PC-9 (cell line): ENCODE measurements around the gene MACC1. TPM values are rescaled to one million over a fixed set of nuclear protein-coding genes. Genes with fewer than 3 reads are reported as not detected.

Experiments used
- BruUV-seq: library from RNA; stranded (reverse); fragments of 400-500 nt; replicated peaks from 2 replicates; lab custom pipeline; 2021; lab: Mats Ljungman, UMichigan
- CTCF ChIA-PET: fragments of 300-600 bp; sonication (Branson Sonifier 250); formaldehyde crosslinking; loops from one replicate; lab custom pipeline; 2022; ENCODE audit warnings: antibody characterized with exemption; lab: Charles Lee
- POLR2A ChIA-PET: fragments of 300-600 bp; sonication (Branson Sonifier 250); formaldehyde crosslinking; loops from one replicate; lab custom pipeline; 2022; ENCODE audit warnings: antibody characterized with exemption; ENCODE audit not compliant: unreplicated experiment; lab: Charles Lee
- DNase-seq, 2 experiments: peaks; one replicate each; pipeline versions ENCODE4 v3.0.0 to v3.0.0-alpha.2; 2015 to 2022; ENCODE audit warnings: mixed read lengths in 1 of 2
- H2AFZ ChIP-seq: fragments of 200-600 bp; sonication (generic); 2 replicates; pipeline ENCODE4 v1.8.1; 2017; ENCODE audit warnings: antibody characterized with exemption
- H3F3A ChIP-seq: fragments of 200-600 bp; sonication (generic); 2 replicates; pipeline ENCODE4 v1.8.1; 2017; ENCODE audit warnings: antibody characterized with exemption, mild to moderate bottlenecking, low read depth; ENCODE audit not compliant: insufficient read depth
- H3K27ac ChIP-seq: fragments of 200-600 bp; sonication (generic); 2 replicates; pipeline ENCODE4 v1.6.1; 2016; ENCODE audit warnings: mixed run types
- H3K27me3 ChIP-seq: fragments of 200-600 bp; sonication (generic); 2 replicates; pipeline ENCODE4 v1.6.1; 2016; ENCODE audit warnings: low read depth, mixed run types; ENCODE audit not compliant: insufficient read depth
- H3K36me3 ChIP-seq: fragments of 200-600 bp; sonication (generic); 2 replicates; pipeline ENCODE4 v1.6.1; 2016; ENCODE audit warnings: low read depth, mixed run types
- H3K4me1 ChIP-seq: fragments of 200-600 bp; sonication (generic); replicated peaks from 2 replicates; pipeline ENCODE4 v1.6.1; 2016; ENCODE audit warnings: mixed run types; ENCODE audit not compliant: insufficient read depth
- H3K4me2 ChIP-seq: fragments of 200-600 bp; sonication (generic); 2 replicates; pipeline ENCODE4 v1.6.1; 2017; ENCODE audit warnings: mixed run types
- H3K4me3 ChIP-seq: fragments of 200-600 bp; sonication (generic); 2 replicates; pipeline ENCODE4 v1.6.1; 2016; ENCODE audit warnings: mixed run types
- H3K79me2 ChIP-seq: fragments of 200-600 bp; sonication (generic); 2 replicates; pipeline ENCODE4 v1.6.1; 2017; ENCODE audit warnings: low read depth, mixed run types
- H3K9me2 ChIP-seq: fragments of 200-600 bp; sonication (generic); 2 replicates; pipeline ENCODE4 v1.8.1; 2017; ENCODE audit warnings: mild to moderate bottlenecking; ENCODE audit not compliant: insufficient read depth
- H3K9me3 ChIP-seq: fragments of 200-600 bp; sonication (generic); 2 replicates; pipeline ENCODE4 v1.8.1; 2016; ENCODE audit warnings: low read depth; ENCODE audit not compliant: insufficient read depth
- H4K20me1 ChIP-seq: fragments of 200-600 bp; sonication (generic); 2 replicates; pipeline ENCODE4 v1.8.1; 2017; ENCODE audit not compliant: insufficient read depth
- CTCF ChIP-seq: fragments of 200-600 bp; sonication (generic); conservative IDR thresholded peaks from 2 replicates; pipeline ENCODE4 v1.6.1; 2017; ENCODE audit warnings: mixed run types, antibody characterized with exemption, mild to moderate bottlenecking, moderate library complexity
- EZH2 ChIP-seq: fragments of 200-600 bp; sonication (generic); IDR thresholded peaks from 2 replicates; pipeline ENCODE4 v1.8.0; 2017; ENCODE audit warnings: antibody characterized with exemption, low read depth
- intact Hi-C: fragments of 100-400 bp; cut with micrococcal nuclease; formaldehyde crosslinking; loops from one replicate; pipeline ENCODE4 v1.10.0; 2022; ENCODE audit not compliant: unreplicated experiment
- total RNA-seq: library from RNA; stranded (reverse); gene quantifications from 2 replicates; pipeline ENCODE4 v1.2.3, GENCODE V29; 2021

The MACC1 gene
- total RNA-seq, 1 experiment from 2014 or later, result 50.8 TPM

- no peak for DNase-seq
- ChIA-PET POLR2A (no interaction called here), CTCF (no interaction called here)
- Histone ChIP-seq H2AFZ (no peak overlapping the region), H3K27ac (no peak overlapping the region), H3K9me3 (no peaks in the 10 kb centered on the region), H4K20me1 (no peaks in the 10 kb centered on the region), H3K4me1 (no peaks in the 10 kb centered on the region), H3K4me3 (no peak overlapping the region), H3K79me2 (no peaks in the 10 kb centered on the region; the same call in 1 of the 2 replicates), H3K27me3 (no peaks in the 10 kb centered on the region), H3K4me2 (no peak overlapping the region), H3K36me3 (peaks cover 29% of the 10 kb centered on the region; the same call in 1 of the 2 replicates), H3F3A (no peaks in the 10 kb centered on the region; the same call in 1 of the 2 replicates), H3K9me2 (no peaks in the 10 kb centered on the region)
- intact Hi-C loops, result loop anchor here (2.0 kb wide), 1 partner anchor 419 kb away; no protein-coding TSS in a partner anchor
- no peak for TF ChIP-seq EZH2
- TF ChIP-seq CTCF, result no peak
- BruUV-seq, result no TSS peak
Measured at GRCh38 chr7:20173828-20174227, 43.4 kb downstream of the MACC1 start.

- H3K36me3 ChIP-seq, result peaks cover 31% of the 10 kb centered on the region; the same call in 1 of the 2 replicates
Measured at GRCh38 chr7:20172736-20173334, 44.3 kb downstream of the MACC1 start.

GRCh38 chr7:20170633-20171032 lies 46.6 kb downstream of the MACC1 start:
- Histone ChIP-seq H3K36me3 (peaks cover 31% of the 10 kb centered on the region; the same call in 1 of the 2 replicates), H3K4me2 (no peak overlapping the region), H3K27me3 (no peaks in the 10 kb centered on the region), H3K79me2 (no peaks in the 10 kb centered on the region), H3F3A (no peaks in the 10 kb centered on the region), H4K20me1 (no peaks in the 10 kb centered on the region), H3K4me3 (no peak overlapping the region), H2AFZ (no peak overlapping the region), H3K9me2 (no peaks in the 10 kb centered on the region), H3K27ac (no peak overlapping the region), H3K9me3 (no peaks in the 10 kb centered on the region), H3K4me1 (no peaks in the 10 kb centered on the region)
- CTCF ChIA-PET, result no interaction called here
- no TSS peak for BruUV-seq
- DNase-seq, result no peak
- intact Hi-C loops, result no loop called here
- POLR2A ChIA-PET, result no interaction called here
- no peak for TF ChIP-seq EZH2
- TF ChIP-seq CTCF, result no peak

More at GRCh38 chr7:20172736-20173334, 44.3 kb downstream of the MACC1 start:
- Histone ChIP-seq H3F3A (no peaks in the 10 kb centered on the region; the same call in 1 of the 2 replicates), H3K27ac (no peak overlapping the region), H3K79me2 (no peaks in the 10 kb centered on the region; the same call in 1 of the 2 replicates), H4K20me1 (no peaks in the 10 kb centered on the region), H3K9me2 (no peaks in the 10 kb centered on the region), H3K4me3 (no peak overlapping the region), H2AFZ (no peak overlapping the region), H3K27me3 (no peaks in the 10 kb centered on the region), H3K9me3 (no peaks in the 10 kb centered on the region), H3K4me2 (no peak overlapping the region), H3K4me1 (no peaks in the 10 kb centered on the region)
- BruUV-seq, result no TSS peak
- CTCF ChIA-PET, result interaction anchor here (1.1 kb wide), 1 partner anchor 425 kb away, joined by 23 read pairs; no protein-coding TSS in a partner anchor
- DNase-seq, result peak in 1 of 2 experiments; percentile 42
- TF ChIP-seq CTCF (peak; percentile 65), EZH2 (no peak)
- POLR2A ChIA-PET, result interaction anchor here (0.6 kb wide), 1 partner anchor 1986 kb away, joined by 3 read pairs; no protein-coding TSS in a partner anchor
- intact Hi-C loops, result loop anchor here (2.0 kb wide), 1 partner anchor 418 kb away; no protein-coding TSS in a partner anchor
